K562 (cell line): ENCODE results near the gene DNAJC12. TPM values are rescaled to one million over a fixed set of nuclear protein-coding genes. Genes with fewer than 3 reads are reported as not detected.

ENCODE experiments used
- ARHGAP35 ChIP-seq: fragments of 450-650 bp; IDR thresholded peaks from 2 replicates; pipeline ENCODE4 v1.6.1; 2018; ENCODE audit not compliant: partially characterized antibody
- CBX2 ChIP-seq: fragments of 200-600 bp; sonication (generic); IDR thresholded peaks from one replicate; pipeline ENCODE4 v1.6.1; 2012; ENCODE audit warnings: mild to moderate bottlenecking, low read length, inconsistent platforms; ENCODE audit not compliant: insufficient read depth, poor library complexity, severe bottlenecking
- CHD4 ChIP-seq: fragments of 200-600 bp; sonication (generic); IDR thresholded peaks from 3 replicates; pipeline ENCODE4 v1.6.1; 2012; ENCODE audit warnings: low read depth, mild to moderate bottlenecking, mixed read lengths, low read length, inconsistent platforms; ENCODE audit not compliant: insufficient read depth, insufficient replicate concordance, poor library complexity, severe bottlenecking
- DEAF1 ChIP-seq: fragments of 450-650 bp; formaldehyde crosslinking; IDR thresholded peaks from 2 replicates; pipeline ENCODE4 v1.4.0; 2020; ENCODE audit warnings: mild to moderate bottlenecking, moderate library complexity
- DLX4 ChIP-seq: fragments of 250-450 bp; sonication (Bioruptor Pico); IDR thresholded peaks from 2 replicates; pipeline ENCODE4 v1.6.1; 2021; ENCODE audit warnings: mild to moderate bottlenecking
- E2F3 ChIP-seq: fragments of 250-450 bp; sonication (Bioruptor Pico); IDR thresholded peaks from 2 replicates; pipeline ENCODE4 v1.4.0; 2020; ENCODE audit warnings: mild to moderate bottlenecking
- ELF2 ChIP-seq: fragments of 250-450 bp; sonication (Bioruptor Pico); IDR thresholded peaks from 2 replicates; pipeline ENCODE4 v1.5.0; 2021; ENCODE audit warnings: mild to moderate bottlenecking
- FOXJ3 ChIP-seq: sonication (generic); formaldehyde crosslinking; IDR thresholded peaks from 2 replicates; pipeline ENCODE4 v1.4.0; 2020; ENCODE audit warnings: mild to moderate bottlenecking, missing genetic modification reagents
- HDAC2 ChIP-seq: fragments of 450-650 bp; IDR thresholded peaks from 2 replicates; pipeline ENCODE4 v1.6.1; 2016; ENCODE audit warnings: mild to moderate bottlenecking
- KAT2B ChIP-seq: IDR thresholded peaks from one replicate; pipeline ENCODE4 v1.6.1; 2012; ENCODE audit warnings: low read depth, mild to moderate bottlenecking, control low read depth, inconsistent platforms, low read length, moderate library complexity
- KDM1A ChIP-seq, 2 experiments: fragments of 450-650 bp; IDR thresholded peaks; 2 replicates each; pipeline ENCODE4 v1.6.1; 2016; ENCODE audit warnings: mild to moderate bottlenecking in 2 of 2
- KLF6 ChIP-seq: fragments of 250-450 bp; sonication (Bioruptor Pico); IDR thresholded peaks from 2 replicates; pipeline ENCODE4 v1.4.0; 2020; ENCODE audit warnings: mild to moderate bottlenecking, moderate library complexity, borderline replicate concordance
- MAX ChIP-seq: sonication (generic); formaldehyde crosslinking; IDR thresholded peaks from 2 replicates; pipeline ENCODE4 v1.9.0; 2022; ENCODE audit warnings: mild to moderate bottlenecking, missing genetic modification reagents
- NCOR1 ChIP-seq: fragments of 450-650 bp; IDR thresholded peaks from 2 replicates; pipeline ENCODE4 v1.6.1; 2016; ENCODE audit warnings: mild to moderate bottlenecking, moderate library complexity
- PBX2 ChIP-seq, 2 experiments: IDR thresholded peaks in 1 of 2; conservative IDR thresholded peaks in 1 of 2; 2 replicates each; pipeline ENCODE4 v1.6.1; 2016; ENCODE audit warnings: low read depth in 2 of 2, mild to moderate bottlenecking in 1 of 2, missing compliant biosample characterization in 1 of 2, missing genetic modification characterization in 1 of 2, moderate library complexity in 1 of 2
- POLR3A ChIP-seq: IDR thresholded peaks from 2 replicates; pipeline ENCODE4 v1.6.1; 2011; ENCODE audit warnings: borderline replicate concordance, mild to moderate bottlenecking, moderate library complexity; ENCODE audit not compliant: insufficient read length, insufficient read depth; ENCODE audit errors: extremely low read depth
- PTBP1 ChIP-seq: fragments of 200-400 bp; formaldehyde crosslinking; IDR thresholded peaks from 2 replicates; pipeline ENCODE4 v1.6.1; 2017; ENCODE audit warnings: low read depth, low read length
- RBFOX2 ChIP-seq: fragments of 200-400 bp; formaldehyde crosslinking; IDR thresholded peaks from 2 replicates; pipeline ENCODE4 v1.6.1; 2017; ENCODE audit warnings: low read depth, mild to moderate bottlenecking, low read length, moderate library complexity
- SIN3B ChIP-seq: fragments of 450-650 bp; IDR thresholded peaks from 2 replicates; pipeline ENCODE4 v1.6.1; 2017; ENCODE audit warnings: low read depth, mild to moderate bottlenecking, moderate library complexity
- TEAD1 ChIP-seq, 2 experiments: fragments of 450-650 bp in 1 of 2; sonication (generic) in 1 of 2; formaldehyde crosslinking; IDR thresholded peaks; 2 replicates each; pipeline versions ENCODE4 v1.4.0 to v1.8.0; 2020 to 2022; ENCODE audit warnings: mild to moderate bottlenecking in 2 of 2, missing genetic modification reagents in 1 of 2
- ZBTB26 ChIP-seq: fragments of 450-650 bp; formaldehyde crosslinking; IDR thresholded peaks from 2 replicates; pipeline ENCODE4 v1.4.0; 2022; ENCODE audit warnings: missing genetic modification characterization
- ZEB2 ChIP-seq: fragments of 450-650 bp; IDR thresholded peaks from 2 replicates; pipeline ENCODE4 v1.6.1; 2016
- ZNF239 ChIP-seq: fragments of 250-450 bp; sonication (Bioruptor Pico); IDR thresholded peaks from 2 replicates; pipeline ENCODE4 v1.4.0; 2020; ENCODE audit warnings: mild to moderate bottlenecking
- polyA plus RNA-seq, 8 experiments: library from polyadenylated mRNA; depleted of rRNA in 4 of 8; stranded (reverse) in 5 of 8; unstranded in 3 of 8; fragments of >200 nt; fragmentation: Nextera tagmentation in 2 of 8; fragmentation: Illumina TruSeq in 1 of 8; extraction: Ambion mirVana in 2 of 8; extraction: Trizol in 1 of 8; gene quantifications; 2 replicates each; pipeline versions ENCODE4 v1.2.1 to v1.2.3, GENCODE V29; 2011 to 2014; ENCODE audit warnings: inconsistent platforms in 1 of 8, missing spikeins in 1 of 8
- total RNA-seq, 7 experiments: library from RNA; depleted of rRNA in 6 of 7; stranded (reverse); fragments of >200 nt in 6 of 7; fragmentation: Illumina TruSeq in 2 of 7; extraction: Trizol in 2 of 7; gene quantifications; 2 replicates each; pipeline versions ENCODE4 v1.2.1 to v1.2.3, GENCODE V29; 2011 to 2021; ENCODE audit warnings: low replicate concordance in 1 of 7

The DNAJC12 gene
- total and polyA plus RNA-seq, 9 of the 15 experiments (the other 6 are each of a cell fraction or from before 2014, with no cell fraction given), result 7.4 to 95.9 (median 68.5) TPM

GRCh38 chr10:67883710-67884312, 45.8 kb upstream of the DNAJC12 start (continued):
- TF ChIP-seq TEAD1 (CRISPR knock-in tag; IDR thresholded peaks at IDR 0.05) (0 out of 4 replicates have a peak, but pooled peaks of 1 of the 2 experiments have one; percentile 18), KAT2B (no peak), PTBP1 (0 out of 2 replicates have a peak, but pooled peaks have one; percentile 80), SIN3B (no peak), E2F3 (CRISPR knock-in tag) (no peak), DEAF1 (CRISPR knock-in tag) (no peak), HDAC2 (peak; percentile 78), POLR3A (no peak), CBX2 (no peak), FOXJ3 (CRISPR knock-in tag) (no peak), PBX2 (CRISPR knock-in tag; IDR thresholded peaks at IDR 0.05; ENCODE audit: low read depth) (no peak), PBX2 (tag; conservative IDR thresholded peaks at IDR 0.05; ENCODE audit: low read depth) (no peak), MAX (CRISPR knock-in tag) (no peak), ELF2 (CRISPR knock-in tag) (no peak), KLF6 (CRISPR knock-in tag) (no peak), ZBTB26 (no peak), KDM1A (IDR thresholded peaks at IDR 0.05) (peak; percentile 84 to 89), NCOR1 (no peak), DLX4 (no peak), CHD4 (peak; percentile 20), ARHGAP35 (no peak), ZNF239 (CRISPR knock-in tag) (no peak), ZEB2 (no peak), RBFOX2 (no peak)
